GM18907 (cell line): ENCODE results near the gene KDM4B.

ENCODE experiments used
- ATAC-seq: cut with Tn5 transposase; IDR thresholded peaks from one replicate; pipeline ENCODE4 v1.9.1; 2021; ENCODE audit warnings: mild to moderate bottlenecking, moderate library complexity; ENCODE audit not compliant: unreplicated experiment

KDM4B gene

DNA sequence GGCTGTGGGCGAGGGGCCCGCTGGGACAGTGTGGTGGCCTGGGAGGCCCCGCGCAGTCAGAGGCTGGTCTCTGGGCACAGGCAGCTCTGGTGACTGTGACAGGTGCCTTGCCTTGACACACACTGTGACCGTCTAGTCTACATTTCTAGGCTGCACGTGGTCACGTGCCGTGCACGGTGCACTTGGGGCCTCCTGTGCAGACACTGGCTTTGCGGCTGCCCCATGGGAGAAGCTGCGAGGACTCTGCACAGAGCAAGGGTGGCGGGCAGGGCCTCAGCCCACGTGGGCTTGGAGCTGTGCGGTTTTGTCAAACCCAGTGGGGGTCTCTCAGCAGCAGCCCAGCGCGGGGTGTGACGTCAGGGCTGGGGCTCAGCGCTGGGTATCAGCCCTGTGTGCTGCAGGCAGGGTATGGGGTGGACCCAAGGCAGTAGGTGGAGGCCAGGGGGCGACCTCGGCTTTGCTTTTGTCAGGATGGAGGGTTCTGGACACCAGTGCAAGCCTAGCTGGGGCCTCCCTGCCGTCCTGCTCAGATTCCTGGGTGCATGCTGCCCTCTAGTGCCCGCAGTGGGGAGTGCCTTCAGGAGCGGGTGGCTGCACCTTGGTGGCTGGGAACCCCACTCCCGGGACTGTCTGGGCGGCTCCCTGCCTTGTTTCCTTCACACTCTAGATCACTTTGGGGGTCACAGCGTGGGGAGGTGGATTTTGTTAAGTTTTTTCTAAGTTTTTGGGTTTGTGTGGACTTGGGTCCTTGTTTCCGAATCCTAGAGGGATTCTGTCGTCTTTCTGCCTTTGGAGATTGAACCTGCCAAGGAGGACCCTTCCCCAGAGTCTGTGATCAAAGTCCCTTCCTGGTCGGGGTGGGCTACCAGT, 62.6 kb downstream of the KDM4B start:
- ATAC-seq: no peak

GRCh38 chr19:5032101-5032967, 63.4 kb downstream of the KDM4B start:
- no peak for ATAC-seq

DNA sequence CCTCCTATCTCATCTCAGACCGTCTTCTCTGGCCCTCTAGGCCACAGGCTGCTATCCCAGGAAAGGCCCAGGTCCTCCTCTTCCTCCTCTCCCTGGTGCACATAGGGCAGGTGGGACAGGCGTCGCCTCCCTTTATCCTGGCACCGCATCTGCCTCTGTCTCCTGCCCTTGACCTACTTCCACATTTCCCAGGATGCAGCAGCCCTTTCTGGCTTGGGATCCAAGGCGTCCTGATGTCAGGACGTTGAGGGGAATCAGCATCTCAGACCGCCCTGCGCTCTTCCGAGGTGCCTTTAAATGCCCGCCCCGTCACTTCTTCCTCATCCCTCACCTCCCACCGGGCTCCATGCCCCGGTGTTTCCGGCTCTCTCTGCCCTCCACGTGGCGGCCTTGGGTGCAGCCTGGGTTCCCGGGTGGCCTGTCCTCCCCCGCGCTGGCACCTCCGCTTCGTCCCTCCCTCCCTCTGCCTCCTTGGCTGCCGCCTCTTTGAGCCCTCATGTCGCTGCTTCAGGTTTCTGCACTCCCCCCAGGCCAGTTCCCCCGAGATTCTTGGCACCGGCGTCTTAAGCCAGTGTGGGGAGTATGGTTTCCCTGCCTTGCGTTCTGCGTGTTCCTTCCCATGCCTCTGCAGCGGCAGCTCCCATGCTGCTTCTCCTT, 66.3 kb downstream of the KDM4B start:
- ATAC-seq: no peak

- no peak for ATAC-seq
These were observed 67.1 kb downstream of the KDM4B start for GRCh38 chr19:5035793-5036697.

GRCh38 chr19:5036698-5037563, 68.0 kb downstream of the KDM4B start:
- no peak for ATAC-seq

GRCh38 chr19:5037936-5038335, 69.0 kb downstream of the KDM4B start:
- ATAC-seq: no peak

DNA sequence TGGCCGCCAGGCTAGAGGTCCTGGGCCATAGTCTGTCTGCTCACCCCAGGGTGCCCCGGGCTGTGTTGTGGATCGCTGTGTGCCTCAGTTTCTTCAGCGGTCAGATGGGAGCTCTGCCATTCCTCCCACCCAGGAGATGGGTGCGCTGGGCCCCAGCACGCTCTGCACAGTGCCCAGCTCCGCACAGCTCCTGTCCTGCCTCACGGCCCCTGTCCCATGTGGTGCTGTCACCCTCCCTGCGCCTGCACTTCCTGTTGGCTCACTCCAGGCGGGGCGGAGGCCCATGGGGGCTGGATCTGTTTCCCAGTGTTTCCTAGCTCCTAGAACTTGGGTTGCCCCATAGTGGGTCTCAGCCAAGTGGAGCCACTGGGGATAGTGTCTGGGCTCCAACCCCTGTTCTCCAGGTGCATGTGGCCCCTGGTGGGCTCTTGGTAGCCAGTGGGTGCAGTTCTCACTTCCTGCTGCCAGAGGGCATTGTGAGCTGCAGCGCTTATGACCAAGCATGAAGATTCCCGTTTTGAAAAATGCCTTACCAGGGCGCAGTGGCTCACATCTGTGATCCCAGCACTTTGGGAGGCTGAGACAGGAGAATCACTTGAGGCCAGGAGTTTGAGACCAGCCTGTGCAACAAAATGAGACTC, 69.8 kb downstream of the KDM4B start:
- no peak for ATAC-seq

DNA sequence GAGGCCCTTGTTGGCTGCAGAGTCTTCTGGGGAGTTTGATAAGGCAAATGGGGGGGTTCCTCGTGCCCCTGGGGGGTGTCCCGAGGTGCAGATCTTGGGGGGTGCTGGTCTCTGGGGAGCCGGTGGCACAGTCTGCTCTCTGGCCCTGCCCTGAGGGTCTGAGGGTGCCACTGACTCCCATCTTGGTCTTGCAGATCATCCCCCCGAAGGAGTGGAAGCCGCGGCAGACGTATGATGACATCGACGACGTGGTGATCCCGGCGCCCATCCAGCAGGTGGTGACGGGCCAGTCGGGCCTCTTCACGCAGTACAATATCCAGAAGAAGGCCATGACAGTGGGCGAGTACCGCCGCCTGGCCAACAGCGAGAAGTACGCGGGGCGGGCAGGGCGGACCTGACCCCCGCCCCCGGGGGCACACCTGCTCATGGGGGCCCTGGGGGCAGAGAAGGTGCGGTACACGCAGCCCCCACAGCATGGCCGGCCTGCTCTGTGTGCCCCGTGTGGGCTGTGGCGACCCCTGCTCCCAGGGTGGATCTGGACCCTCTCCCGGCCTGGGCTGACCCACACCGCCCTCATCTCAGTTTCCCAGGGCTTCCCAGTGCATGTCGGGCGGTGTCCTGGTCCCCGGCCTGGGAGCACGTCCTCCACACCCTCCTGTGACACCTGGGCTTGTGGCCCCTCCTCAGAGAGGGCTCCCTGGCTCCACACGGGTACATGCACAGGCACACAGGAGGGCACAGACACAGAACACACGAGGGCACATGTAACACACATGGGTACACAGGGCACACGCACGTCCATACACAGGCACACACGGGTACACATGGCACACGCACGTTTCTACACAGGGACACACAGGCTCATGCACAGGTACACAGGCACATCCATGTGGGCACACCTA, 71.0 kb downstream of the KDM4B start:
- no peak for ATAC-seq

DNA sequence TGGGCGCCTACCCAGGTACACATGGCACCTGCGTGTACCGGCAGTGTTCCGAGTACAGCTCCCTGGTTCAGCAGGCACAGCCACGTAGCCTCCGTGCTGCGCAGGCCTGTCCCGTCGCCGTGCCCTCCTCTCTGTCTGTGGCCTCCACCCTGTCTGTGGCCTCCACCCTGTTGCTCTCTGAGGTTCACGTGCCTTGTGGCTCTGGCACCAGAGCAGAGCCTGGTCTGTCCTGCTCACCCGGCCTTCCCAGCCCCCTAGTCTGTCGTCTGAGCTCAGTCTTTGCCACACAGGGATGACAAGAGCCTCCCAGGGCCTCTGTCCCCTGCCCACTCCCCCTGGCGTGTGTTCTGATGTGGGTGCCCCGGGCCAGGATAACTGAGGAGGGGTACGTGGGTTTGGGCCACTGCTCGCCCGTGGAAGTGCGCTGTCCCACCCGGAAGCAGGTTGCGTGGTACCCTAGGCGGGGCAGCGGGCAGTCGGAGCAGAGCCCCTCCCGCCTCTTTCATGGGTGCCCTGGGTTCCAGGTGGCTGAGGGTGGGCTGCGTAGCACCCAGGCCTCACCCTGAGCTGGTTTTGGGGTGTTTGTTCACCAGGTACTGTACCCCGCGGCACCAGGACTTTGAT, 71.7 kb downstream of the KDM4B start:
- no peak for ATAC-seq

GRCh38 chr19:5041168-5041912, 72.4 kb downstream of the KDM4B start:
- ATAC-seq: no peak

- ATAC-seq: no peak
These were observed 72.9 kb downstream of the KDM4B start for GRCh38 chr19:5041913-5042187.

DNA sequence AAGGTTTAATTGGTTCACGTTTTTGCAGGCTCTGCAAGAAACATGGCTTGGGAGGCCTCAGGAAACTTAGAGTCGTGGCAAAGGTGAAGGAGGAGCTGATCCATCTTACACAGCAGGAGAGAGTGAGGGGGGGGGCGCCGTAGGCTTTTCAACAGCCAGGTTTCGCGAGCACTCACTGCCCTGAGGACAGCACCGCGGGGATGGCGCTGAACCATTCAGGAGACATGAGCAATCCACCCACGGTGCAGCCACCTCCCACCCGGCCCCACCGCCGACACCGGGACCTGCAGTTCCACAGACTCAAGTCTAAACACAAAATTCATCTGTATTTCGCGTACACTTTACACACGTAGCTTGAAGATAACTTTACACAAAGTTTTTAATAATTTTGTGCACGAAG, 73.6 kb downstream of the KDM4B start:
- ATAC-seq: no peak

GRCh38 chr19:5045029-5045428, 76.1 kb downstream of the KDM4B start:
- ATAC-seq: no peak

GRCh38 chr19:5045956-5046338, 77.0 kb downstream of the KDM4B start:
- no peak for ATAC-seq

- no peak for ATAC-seq
These were observed 77.6 kb downstream of the KDM4B start for GRCh38 chr19:5046339-5047039.

DNA sequence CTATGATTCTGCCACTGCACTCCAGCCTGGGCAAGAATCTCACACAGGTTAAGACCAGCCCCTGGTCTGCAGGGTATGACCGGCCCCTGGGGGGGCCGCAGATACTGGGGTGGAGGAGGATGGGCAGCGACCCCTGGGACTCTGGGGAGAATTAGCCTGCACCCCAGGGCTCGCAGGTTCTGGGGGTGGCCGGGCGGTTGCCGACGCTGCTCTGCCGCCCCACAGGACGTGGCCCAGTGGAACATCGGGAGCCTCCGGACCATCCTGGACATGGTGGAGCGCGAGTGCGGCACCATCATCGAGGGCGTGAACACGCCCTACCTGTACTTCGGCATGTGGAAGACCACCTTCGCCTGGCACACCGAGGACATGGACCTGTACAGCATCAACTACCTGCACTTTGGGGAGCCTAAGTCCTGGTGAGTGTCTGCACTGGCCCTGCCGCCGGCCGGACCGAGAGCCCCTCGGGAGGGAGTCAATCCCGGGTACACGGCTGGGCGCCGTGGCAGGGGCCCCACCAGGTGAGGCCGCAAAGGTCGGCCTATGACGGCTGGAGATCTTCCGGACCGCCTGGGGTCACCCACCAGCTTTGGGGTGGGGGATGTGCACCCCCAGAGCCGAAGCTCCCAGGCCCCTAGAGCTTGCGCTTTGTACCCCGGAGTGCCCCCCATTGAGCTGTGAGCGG, 78.5 kb downstream of the KDM4B start:
- no peak for ATAC-seq
